ENCODE measurements around the gene KLF7. TPM values are rescaled to one million over a fixed set of nuclear protein-coding genes. Genes with fewer than 3 reads are reported as not detected.

Gene KLF7
- total and polyA plus RNA-seq, 4 experiments from 2014 or later: 14.1 to 47.1 (median 31.4) TPM

Small RNA genes lying within 50 kb of the gene (microRNA-seq; reads per million reads assigned to microRNA genes)
- gene MIR2355 (ENCODE audit: borderline microRNAs expressed, borderline number of aligned reads, borderline replicate concordance): 15.1 reads per million, percentile 47 among the genes with 10 or more reads in this experiment
- gene MIR7845 (ENCODE audit: borderline microRNAs expressed, borderline number of aligned reads, borderline replicate concordance): not detected

Other genes with a start within 250 kb of the KLF7 start
- gene CPO, start 226.4 kb downstream of the KLF7 start, total RNA-seq: not detected
- gene CPO, start 226.4 kb downstream of the KLF7 start, polyA plus RNA-seq: not detected

Data from CD4-positive, alpha-beta memory T cell (primary cell).